Hepatocyte (in vitro differentiated cells): Measurements from ENCODE around the gene VASN. TPM values are rescaled to one million over a fixed set of nuclear protein-coding genes. Genes with fewer than 3 reads are reported as not detected.

ENCODE experiments used
- DNase-seq: peaks from one replicate; pipeline ENCODE4 v3.0.0-alpha.2; 2016; ENCODE audit warnings: low spot score
- H2AFZ ChIP-seq: fragments of 200-600 bp; sonication (generic); 2 replicates; pipeline ENCODE4 v1.6.0; 2016; ENCODE audit warnings: antibody characterized with exemption, mild to moderate bottlenecking
- H3K27ac ChIP-seq: fragments of 200-600 bp; sonication (generic); 2 replicates; pipeline ENCODE4 v1.5.1; 2016; ENCODE audit warnings: mild to moderate bottlenecking
- H3K27me3 ChIP-seq: fragments of 200-600 bp; sonication (generic); 2 replicates; pipeline ENCODE4 v1.6.1; 2016
- H3K36me3 ChIP-seq: fragments of 200-600 bp; sonication (generic); replicated peaks from 2 replicates; pipeline ENCODE4 v1.5.1; 2016; ENCODE audit warnings: low read depth; ENCODE audit not compliant: insufficient read depth
- H3K4me1 ChIP-seq: fragments of 200-600 bp; sonication (generic); 2 replicates; pipeline ENCODE4 v1.5.1; 2016; ENCODE audit warnings: mild to moderate bottlenecking, moderate library complexity; ENCODE audit not compliant: insufficient read depth
- H3K4me2 ChIP-seq: fragments of 200-600 bp; sonication (generic); 2 replicates; pipeline ENCODE4 v1.6.0; 2016
- H3K4me3 ChIP-seq: fragments of 200-600 bp; sonication (generic); 2 replicates; pipeline ENCODE4 v1.5.1; 2016; ENCODE audit warnings: mild to moderate bottlenecking
- H3K79me2 ChIP-seq: fragments of 200-600 bp; sonication (generic); 2 replicates; pipeline ENCODE4 v1.6.0; 2017; ENCODE audit warnings: mild to moderate bottlenecking
- H3K9me2 ChIP-seq: fragments of 200-600 bp; sonication (generic); replicated peaks from 2 replicates; pipeline ENCODE4 v1.6.0; 2017; ENCODE audit warnings: mild to moderate bottlenecking; ENCODE audit not compliant: insufficient read depth
- H3K9me3 ChIP-seq: fragments of 200-600 bp; sonication (generic); 2 replicates; pipeline ENCODE4 v1.5.1; 2016; ENCODE audit warnings: low read depth, mild to moderate bottlenecking
- H4K20me1 ChIP-seq: fragments of 200-600 bp; sonication (generic); 2 replicates; pipeline ENCODE4 v1.6.0; 2016; ENCODE audit warnings: mild to moderate bottlenecking; ENCODE audit not compliant: insufficient read depth, poor library complexity, severe bottlenecking
- EZH2 ChIP-seq: fragments of 200-600 bp; sonication (generic); IDR thresholded peaks from 2 replicates; pipeline ENCODE4 v1.6.1; 2016; ENCODE audit warnings: antibody characterized with exemption, mild to moderate bottlenecking, borderline replicate concordance
- EZH2phosphoT487 ChIP-seq: fragments of 200-600 bp; sonication (generic); IDR thresholded peaks from one replicate; pipeline ENCODE4 v1.6.1; 2018; ENCODE audit warnings: antibody characterized with exemption, mild to moderate bottlenecking, low read depth, moderate library complexity; ENCODE audit not compliant: unreplicated experiment, severe bottlenecking
- WGBS: methylation state at CpG from one replicate; pipeline ENCODE4 v1.1.6; 2016; ENCODE audit warnings: low lambda C conversion rate; ENCODE audit errors: missing lambda C conversion rate; 5-methylcytosine and 5-hydroxymethylcytosine counted together
- polyA plus RNA-seq: library from polyadenylated mRNA; unstranded; fragments of >200 nt; fragmentation: Nextera tagmentation; extraction: Ambion mirVana; gene quantifications from 2 replicates; pipeline ENCODE4 v1.2.1, GENCODE V29; 2016
- total RNA-seq: library from RNA; depleted of rRNA; stranded (reverse); fragments of >200 nt; gene quantifications from 2 replicates; pipeline ENCODE4 v1.2.3, GENCODE V29; 2014
- TF ChIP-seq, protein P1 (sequence below): fragments of 200-600 bp; sonication (generic); IDR thresholded peaks from 2 replicates; pipeline ENCODE4 v1.5.1; 2016; ENCODE audit warnings: antibody characterized with exemption, mild to moderate bottlenecking; ENCODE audit not compliant: poor library complexity

The VASN gene
- total and polyA plus RNA-seq, 2 experiments from 2014 or later = 12.1 to 64.2 TPM

DNA sequence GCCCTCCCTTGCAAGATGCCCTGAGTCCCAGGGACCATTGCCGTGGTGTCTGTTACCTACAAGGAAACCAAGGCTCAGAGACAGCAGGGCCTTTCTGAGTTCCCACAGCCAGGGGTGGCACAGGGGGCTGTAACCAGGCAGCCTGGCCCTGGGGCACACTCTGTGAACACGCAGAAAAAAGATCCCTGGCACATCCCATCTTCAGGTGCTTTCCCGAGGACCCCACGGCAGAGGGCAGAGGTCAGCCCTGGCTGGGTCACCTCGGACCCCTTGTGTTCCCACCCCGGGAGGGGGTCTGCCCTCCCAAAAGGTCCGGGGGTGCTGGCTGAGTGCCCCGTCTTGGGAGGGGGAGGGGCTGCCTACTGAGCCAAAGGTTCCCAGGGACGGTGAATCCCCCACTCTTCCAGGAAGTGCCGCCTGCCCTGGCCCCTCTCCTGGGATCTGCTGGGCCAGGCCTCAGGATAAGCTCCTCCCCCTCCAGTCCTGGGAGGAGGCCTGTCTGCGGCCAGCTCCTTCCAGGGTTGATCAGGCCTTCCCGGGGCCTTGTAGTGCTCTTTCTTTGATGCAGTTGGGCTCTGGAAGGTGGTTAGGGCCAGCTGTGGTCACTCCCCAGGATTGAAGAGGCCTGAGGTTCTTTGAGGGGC, 47.7 kb upstream of the VASN start:
- no peaks in the 10 kb centered on the region for H3K36me3 ChIP-seq
- no peaks in the 10 kb centered on the region for H3K9me3 ChIP-seq
- no peak overlapping the region for H3K4me3 ChIP-seq
- H3K4me2 ChIP-seq = peak overlapping the region; percentile 77
- peak overlapping the region; percentile 97 for H3K27ac ChIP-seq
- WGBS = 37% methylated on average over 11 of the region's 12 CpGs
- peaks cover 68% of the 10 kb centered on the region for H4K20me1 ChIP-seq
- H3K79me2 ChIP-seq = peaks cover 98% of the 10 kb centered on the region
- H3K4me1 ChIP-seq = peaks cover 71% of the 10 kb centered on the region
- DNase-seq = peak; percentile 89
- no peaks in the 10 kb centered on the region for H3K9me2 ChIP-seq
- H3K27me3 ChIP-seq = no peaks in the 10 kb centered on the region
- no peak overlapping the region for H2AFZ ChIP-seq
- TF ChIP-seq, protein P1, sequence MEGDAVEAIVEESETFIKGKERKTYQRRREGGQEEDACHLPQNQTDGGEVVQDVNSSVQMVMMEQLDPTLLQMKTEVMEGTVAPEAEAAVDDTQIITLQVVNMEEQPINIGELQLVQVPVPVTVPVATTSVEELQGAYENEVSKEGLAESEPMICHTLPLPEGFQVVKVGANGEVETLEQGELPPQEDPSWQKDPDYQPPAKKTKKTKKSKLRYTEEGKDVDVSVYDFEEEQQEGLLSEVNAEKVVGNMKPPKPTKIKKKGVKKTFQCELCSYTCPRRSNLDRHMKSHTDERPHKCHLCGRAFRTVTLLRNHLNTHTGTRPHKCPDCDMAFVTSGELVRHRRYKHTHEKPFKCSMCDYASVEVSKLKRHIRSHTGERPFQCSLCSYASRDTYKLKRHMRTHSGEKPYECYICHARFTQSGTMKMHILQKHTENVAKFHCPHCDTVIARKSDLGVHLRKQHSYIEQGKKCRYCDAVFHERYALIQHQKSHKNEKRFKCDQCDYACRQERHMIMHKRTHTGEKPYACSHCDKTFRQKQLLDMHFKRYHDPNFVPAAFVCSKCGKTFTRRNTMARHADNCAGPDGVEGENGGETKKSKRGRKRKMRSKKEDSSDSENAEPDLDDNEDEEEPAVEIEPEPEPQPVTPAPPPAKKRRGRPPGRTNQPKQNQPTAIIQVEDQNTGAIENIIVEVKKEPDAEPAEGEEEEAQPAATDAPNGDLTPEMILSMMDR = no peak
- no peak for TF ChIP-seq EZH2phosphoT487
- TF ChIP-seq EZH2 = no peak

DNA sequence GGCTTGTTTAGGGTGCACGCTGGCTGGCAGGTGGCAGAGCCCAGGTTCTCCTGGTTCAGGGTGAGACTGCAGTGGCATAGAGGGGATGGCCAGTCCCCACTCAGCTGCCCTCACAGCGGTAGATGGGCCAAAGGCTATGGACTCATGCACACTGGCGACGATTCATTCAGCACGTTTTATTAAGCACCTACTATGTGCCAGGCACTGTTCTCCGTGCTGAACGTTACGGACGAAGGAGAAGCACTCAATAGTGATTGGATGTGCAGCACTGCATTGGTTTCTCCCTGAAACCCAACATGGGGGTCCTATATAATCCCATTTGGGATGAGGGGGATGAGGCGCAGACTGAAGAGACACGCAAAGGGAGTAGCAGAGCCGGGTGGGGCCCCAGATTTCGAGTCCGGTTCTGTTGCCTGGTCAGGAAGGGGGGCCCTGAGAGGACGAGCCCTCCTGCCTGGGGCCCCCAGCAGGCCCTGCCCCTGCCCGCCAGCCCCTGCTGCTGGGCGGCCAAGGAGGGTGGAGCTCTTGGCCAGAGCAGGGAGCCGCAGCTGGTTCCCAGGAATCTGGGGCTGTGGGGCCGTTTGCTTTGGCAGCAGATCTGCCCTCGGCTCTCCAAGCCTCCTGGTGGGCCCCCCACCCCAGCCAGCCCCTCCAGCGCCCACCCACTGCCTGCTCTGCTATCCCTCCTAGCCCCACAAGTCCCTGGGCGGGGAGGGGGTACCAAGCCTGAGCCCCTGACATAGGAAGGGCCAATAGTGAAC, 47.0 kb upstream of the VASN start:
- H3K4me1 ChIP-seq = peaks cover 68% of the 10 kb centered on the region

DNA sequence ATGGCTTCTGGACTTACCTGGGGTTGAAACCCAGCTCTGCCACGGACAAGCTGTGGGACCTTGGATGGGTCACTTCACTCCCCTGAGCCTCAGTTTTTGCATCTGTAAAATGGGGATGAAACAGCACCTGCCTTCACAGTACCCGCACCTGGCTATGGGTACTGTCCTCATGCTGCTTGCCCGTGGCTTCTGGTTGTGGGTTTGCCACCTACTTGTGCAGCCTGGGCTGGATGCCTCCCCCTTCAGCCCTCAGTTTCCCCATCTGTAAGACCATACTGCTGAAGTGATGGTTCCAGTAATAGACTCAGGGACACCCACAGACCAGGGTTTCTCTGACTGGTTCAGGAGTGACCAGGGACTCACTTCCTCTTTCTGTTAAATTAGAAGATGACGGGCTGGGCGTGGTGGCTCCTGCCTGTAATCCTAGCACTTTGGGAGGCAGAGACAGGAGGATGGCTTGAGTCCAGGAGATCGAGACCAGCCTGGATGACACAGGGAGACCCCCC, 46.3 kb upstream of the VASN start:
- peaks cover 98% of the 10 kb centered on the region for H3K79me2 ChIP-seq
- H3K27me3 ChIP-seq = no peaks in the 10 kb centered on the region
- H4K20me1 ChIP-seq = peaks cover 66% of the 10 kb centered on the region
- H2AFZ ChIP-seq = no peak overlapping the region
- no peak for DNase-seq
- WGBS = 97% methylated on average over 6 of the region's 6 CpGs
- H3K9me2 ChIP-seq = no peaks in the 10 kb centered on the region
- H3K36me3 ChIP-seq = no peaks in the 10 kb centered on the region
- peak overlapping the region; percentile 77 for H3K4me2 ChIP-seq
- H3K4me1 ChIP-seq = peaks cover 61% of the 10 kb centered on the region
- no peak overlapping the region for H3K4me3 ChIP-seq
- H3K27ac ChIP-seq = peak overlapping the region; percentile 97
- no peak for TF ChIP-seq EZH2
- TF ChIP-seq EZH2phosphoT487 = no peak
- TF ChIP-seq, protein P1 = no peak
- no peaks in the 10 kb centered on the region for H3K9me3 ChIP-seq

More for the DNA sequence above, 47.0 kb upstream of the VASN start:
- H2AFZ ChIP-seq = no peak overlapping the region
- H3K79me2 ChIP-seq = peaks cover 98% of the 10 kb centered on the region
- TF ChIP-seq, protein P1 = no peak
- TF ChIP-seq EZH2 (no peak), EZH2phosphoT487 (no peak)
- no peaks in the 10 kb centered on the region for H3K27me3 ChIP-seq
- H3K27ac ChIP-seq = peak overlapping the region; percentile 97
- peaks cover 68% of the 10 kb centered on the region for H4K20me1 ChIP-seq
- no peak overlapping the region for H3K4me3 ChIP-seq
- no peaks in the 10 kb centered on the region for H3K9me2 ChIP-seq
- no peak for DNase-seq
- 84% methylated on average over 22 of the region's 22 CpGs for WGBS
- no peaks in the 10 kb centered on the region for H3K36me3 ChIP-seq
- peak overlapping the region; percentile 77 for H3K4me2 ChIP-seq
- H3K9me3 ChIP-seq = no peaks in the 10 kb centered on the region
